HTERT RPE-1 (cell line): Measurements from ENCODE around the gene YWHAB.

Source experiments
- in situ Hi-C: fragments of 300-500 bp; cut with MboI; formaldehyde crosslinking; loops from 4 replicates; pipeline ENCODE4 v1.14.3; 2020; ENCODE audit warnings: low sequenced_read_pairs

The YWHAB gene

DNA sequence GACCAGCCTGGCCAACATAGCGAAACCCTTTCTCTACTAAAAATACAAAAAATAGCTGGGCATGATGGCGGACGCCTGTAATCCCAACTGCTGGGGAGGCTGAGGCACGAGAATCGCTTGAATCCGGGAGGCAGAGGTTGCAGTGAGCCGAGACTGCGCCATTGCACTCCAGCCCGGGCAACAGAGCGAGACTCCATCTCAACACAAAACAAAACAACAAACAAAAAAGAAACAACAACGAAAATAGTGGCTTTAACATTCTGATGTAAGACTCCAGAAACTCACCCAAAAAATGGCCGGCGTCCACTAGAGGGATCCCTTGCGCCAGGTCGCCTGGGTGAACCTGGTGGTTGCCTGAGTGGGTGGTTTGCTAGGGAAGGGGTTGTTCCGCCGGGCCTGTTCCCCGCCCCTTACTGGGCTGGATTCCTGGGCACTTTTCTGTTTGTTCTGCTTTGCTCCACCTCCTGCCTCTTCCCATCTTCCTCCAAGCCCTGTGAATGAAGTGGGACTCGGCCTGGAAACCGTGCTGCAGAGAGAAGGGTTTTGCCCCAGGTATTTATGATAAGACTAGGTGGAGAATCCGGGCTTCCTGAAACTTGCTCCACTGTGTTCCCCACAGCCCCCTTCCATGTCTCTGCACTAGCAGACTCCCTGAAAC, 25.9 kb downstream of the YWHAB start:
- in situ Hi-C loops: no loop called here

DNA sequence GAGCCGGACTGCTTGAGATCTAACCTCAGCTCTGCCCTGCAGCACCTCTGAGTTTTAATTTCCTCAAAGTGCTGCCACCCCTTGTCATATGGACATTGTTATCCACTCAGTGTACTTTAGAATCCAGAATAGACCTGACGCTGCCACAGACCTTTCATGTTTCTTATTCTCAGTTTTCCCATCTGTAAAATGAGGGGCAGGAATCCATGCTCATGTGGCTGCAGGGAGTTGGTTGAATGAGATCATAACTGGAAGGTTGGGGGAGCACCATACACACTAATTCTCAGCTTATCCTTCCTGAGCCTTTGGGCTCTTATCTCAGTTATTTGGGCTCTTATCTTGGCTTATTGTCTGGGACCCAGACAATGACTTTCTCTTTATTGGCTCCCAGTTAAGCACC, 26.7 kb downstream of the YWHAB start:
- in situ Hi-C loops: no loop called here

DNA sequence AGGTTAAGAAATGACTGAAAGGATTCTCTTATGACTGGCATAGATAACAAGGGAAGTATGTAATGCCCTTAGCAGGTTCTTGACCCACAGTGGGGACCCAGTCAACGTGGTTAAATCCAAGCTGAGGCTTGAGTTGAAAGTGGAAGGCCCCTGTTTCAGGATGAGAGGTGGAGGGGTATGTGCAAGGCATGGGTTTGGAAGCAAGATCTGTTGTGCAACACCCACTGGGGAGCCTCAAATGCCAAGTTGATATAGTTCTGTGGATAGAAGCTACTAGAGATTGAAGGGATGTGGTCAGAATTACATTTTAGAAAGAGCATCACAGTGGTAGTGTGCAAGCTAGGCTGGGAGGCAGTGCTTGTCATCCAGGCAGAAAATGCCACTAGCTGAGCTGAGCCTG, 29.4 kb downstream of the YWHAB start:
- in situ Hi-C loops: no loop called here

DNA sequence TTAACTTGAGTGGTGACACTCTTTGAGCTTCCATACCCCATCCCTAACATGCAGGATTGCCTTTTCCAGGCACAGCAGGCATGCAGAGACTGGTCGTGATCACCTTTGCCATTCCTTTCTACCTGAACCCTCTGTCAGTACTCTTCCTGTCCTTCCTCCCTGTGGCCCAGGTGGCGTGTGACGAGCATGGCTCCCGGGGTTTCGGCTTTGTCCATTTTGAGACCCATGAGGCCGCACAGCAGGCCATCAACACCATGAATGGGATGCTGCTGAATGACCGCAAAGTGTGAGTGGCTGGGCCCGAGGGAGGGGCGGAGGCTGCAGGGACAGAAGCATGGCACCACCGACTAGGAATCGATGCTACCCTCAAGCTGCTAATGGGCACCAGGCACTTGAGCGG, 31.1 kb downstream of the YWHAB start:
- in situ Hi-C loops: no loop called here

DNA sequence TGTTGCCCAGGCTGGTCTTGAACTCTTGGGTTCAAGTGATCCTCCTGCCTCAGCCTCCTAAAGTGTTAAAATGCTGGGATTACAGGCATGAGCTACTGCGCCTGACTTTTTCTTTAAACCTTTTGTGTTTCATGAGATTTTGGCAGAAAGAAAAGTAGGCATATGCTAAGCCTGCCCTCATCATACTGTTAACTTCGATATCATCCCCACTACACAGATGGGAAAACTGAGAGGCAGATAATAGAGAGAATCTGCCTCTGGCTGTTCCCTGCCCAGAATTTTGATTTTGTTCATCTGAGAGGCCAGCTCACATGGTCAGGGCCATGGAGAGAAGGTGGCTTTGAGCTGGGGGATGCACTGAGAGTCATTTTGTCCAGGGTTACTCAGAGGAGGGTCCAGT, 31.9 kb downstream of the YWHAB start:
- in situ Hi-C loops: no loop called here

DNA sequence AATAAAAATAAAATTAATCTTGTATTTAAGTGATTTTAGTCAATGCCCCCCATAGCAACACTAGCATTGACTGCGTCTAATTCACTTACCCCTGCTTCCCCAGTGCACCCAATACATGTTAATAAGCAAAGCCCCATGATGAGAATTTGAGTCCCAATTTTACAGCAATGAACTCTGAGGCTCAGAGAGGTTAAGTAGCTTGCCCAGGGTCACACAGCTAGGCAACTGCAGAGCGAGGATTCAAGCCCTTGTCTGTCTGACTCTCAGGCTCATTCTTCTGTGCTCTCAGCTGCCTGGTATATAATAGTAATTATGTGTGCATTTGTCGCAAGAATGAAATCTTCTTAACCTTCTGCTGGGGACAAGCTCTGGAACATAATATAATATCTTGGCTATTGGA, 32.8 kb downstream of the YWHAB start:
- in situ Hi-C loops: no loop called here

DNA sequence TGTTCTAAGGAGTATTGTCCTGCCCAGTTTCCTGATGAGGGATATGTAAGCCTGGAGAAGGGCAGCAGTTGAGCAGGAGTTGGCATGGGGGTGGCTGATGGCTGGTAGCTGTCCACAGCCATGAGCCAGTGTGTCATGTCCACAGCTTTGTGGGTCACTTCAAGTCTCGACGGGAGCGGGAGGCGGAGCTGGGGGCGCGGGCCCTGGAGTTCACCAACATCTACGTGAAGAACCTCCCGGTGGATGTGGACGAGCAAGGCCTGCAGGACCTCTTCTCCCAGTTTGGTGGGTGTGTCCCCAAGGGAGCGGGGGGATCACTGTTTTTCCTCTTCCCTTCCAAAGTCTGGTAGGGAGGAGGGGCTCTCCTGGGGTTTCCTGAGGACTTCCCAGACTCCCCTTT, 33.3 kb downstream of the YWHAB start:
- in situ Hi-C loops: no loop called here

DNA sequence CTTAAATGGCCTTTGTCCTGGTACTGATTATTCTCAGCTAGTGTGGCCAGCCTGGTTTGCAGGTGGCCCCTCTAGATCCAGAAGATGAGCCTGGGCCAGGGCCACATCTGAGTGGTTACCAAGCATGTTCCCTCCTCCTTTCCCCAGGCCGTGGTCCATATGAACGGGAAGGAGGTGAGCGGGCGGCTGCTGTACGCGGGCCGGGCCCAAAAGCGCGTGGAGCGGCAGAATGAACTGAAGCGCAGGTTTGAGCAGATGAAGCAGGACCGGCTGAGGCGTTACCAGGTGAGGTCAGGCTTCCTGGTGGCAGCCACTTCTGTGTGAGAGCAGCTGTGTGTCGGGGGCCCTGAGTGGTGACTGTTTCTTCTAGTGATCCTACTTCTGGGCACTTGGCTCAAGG, 35.9 kb downstream of the YWHAB start:
- in situ Hi-C loops: no loop called here

DNA sequence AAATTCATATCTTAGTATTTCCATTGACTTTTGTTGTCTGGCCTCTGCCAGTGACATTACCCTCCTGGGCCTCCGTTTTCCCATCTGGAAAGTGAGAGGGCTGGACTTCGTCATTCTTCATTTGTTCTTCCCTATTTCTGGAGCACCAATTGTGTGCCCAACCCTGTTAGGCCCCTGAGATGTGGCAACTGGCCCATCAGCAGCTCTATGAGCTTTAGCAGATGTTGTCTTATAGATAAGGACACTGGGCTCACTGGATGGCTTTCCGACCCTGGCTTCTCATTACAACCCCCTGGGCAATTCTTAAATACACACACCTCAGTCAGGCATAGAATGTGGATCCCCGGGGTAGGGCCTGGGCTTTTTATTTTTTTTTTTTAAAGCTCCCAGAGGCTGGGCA, 39.0 kb downstream of the YWHAB start:
- in situ Hi-C loops: no loop called here

- in situ Hi-C loops: no loop called here
These were observed 43.1 kb downstream of the YWHAB start for GRCh38 chr20:44928595-44928994.

GRCh38 chr20:44930517-44931168, 45.1 kb downstream of the YWHAB start:
- in situ Hi-C loops: no loop called here

- in situ Hi-C loops: no loop called here
These were observed 46.4 kb downstream of the YWHAB start for GRCh38 chr20:44931911-44932310.

DNA sequence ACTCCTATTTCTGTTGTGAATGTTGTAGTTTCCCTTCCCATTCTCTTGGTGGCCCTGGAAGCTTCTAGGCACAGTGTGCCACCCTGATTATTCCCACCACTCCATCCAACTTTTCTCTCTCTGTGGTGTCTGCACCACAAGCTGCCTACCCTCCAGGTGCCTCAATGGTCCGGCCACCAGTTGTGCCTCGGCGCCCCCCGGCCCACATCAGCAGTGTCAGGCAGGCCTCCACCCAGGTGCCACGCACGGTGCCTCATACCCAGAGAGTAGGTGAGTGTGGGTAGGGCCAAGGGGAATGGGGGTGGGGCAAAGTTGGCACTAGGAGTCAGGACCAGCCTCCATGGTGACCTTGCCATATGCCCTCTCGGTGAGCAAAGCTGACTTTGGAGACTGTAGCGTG, 47.4 kb downstream of the YWHAB start:
- in situ Hi-C loops: no loop called here

GRCh38 chr20:44936510-44936909, 51.0 kb downstream of the YWHAB start:
- in situ Hi-C loops: no loop called here

- in situ Hi-C loops: no loop called here
These were observed 53.1 kb downstream of the YWHAB start for GRCh38 chr20:44938637-44939036.

- in situ Hi-C loops: no loop called here
These were observed 55.7 kb downstream of the YWHAB start for GRCh38 chr20:44941120-44941691.

DNA sequence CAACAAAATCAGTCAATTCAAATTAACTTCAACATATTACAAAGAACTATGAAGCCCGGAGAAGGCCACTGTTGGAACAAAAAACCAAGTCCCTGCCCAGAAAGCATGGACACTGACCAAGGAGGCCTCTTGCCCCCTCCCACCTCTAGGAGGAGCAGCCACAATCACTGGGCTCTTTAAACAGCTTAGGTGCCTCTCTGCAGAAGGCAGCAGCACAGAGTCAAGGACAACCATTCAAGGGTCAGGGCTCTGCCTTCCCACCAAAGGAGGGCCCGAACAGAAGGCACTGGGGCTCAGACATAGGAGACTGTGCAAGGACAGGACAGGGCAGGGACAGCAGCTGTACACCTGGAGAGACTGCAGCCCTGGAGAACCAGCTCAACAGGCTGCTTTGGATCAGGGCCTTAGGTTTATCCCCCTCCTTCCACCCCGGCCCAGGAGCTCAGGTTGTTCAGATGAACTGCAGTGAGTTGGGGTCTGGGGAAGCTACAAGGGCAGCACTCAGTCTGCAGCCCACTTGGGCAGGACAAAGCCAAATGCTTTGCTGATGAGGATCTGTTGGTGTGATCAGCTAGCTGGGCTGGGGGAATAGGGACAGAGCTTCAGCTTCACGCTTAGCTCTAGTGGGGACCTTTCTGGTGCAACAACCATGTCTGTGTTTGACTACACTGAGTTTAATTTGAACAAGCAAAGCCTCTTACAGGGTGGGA, 56.9 kb downstream of the YWHAB start:
- in situ Hi-C loops: no loop called here

GRCh38 chr20:44943828-44944227, 58.3 kb downstream of the YWHAB start:
- in situ Hi-C loops: no loop called here

DNA sequence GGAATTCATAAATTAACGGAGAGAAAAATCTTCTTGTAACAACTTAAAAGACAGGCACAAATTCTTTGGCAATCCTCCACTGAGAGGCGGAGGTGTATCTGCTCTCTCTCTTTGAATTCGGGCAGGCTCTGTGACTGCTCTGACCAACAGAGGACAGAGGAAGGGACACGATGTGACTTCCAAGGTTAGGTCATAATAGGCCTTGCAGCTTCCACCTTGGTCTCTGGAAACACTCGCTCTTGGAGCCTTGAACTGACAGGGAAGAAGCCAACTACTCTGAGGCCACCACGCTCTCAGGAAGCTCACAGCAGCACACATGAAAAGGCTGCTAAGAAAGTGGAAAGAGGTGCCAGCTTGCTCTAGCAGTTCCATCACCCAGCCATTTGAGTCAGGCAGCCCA, 59.8 kb downstream of the YWHAB start:
- in situ Hi-C loops: no loop called here

GRCh38 chr20:44946271-44946852, 60.9 kb downstream of the YWHAB start:
- in situ Hi-C loops: no loop called here

GRCh38 chr20:44948107-44948506, 62.6 kb downstream of the YWHAB start:
- in situ Hi-C loops: no loop called here

DNA sequence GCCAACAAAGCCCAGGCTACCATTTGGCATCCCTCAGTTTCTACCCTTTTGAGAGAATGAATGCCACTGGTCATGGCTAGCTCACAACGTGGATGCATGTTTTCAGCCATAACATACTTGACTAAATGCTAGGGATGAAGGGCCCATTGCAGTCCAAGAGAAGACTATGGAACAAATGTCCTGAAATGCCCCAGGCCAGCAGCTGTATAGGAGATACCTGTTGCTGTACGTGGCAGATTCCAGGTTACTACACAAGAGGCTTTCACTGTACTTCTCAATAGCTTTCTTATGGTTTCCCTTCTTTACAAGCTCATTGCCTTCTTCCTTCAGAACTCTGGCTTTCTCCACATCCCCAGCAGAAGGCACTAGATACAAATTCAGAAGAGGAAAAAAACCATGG, 63.0 kb downstream of the YWHAB start:
- in situ Hi-C loops: no loop called here
